Psoas muscle (tissue), 8 donors: ENCODE results near the gene KLHL40. TPM values are rescaled to one million over a fixed set of nuclear protein-coding genes. Genes with fewer than 3 reads are reported as not detected.
A peak's percentile ranks its signal among the peaks of the same experiment; 100 is the strongest.

Source experiments
- ATAC-seq, 4 donors: fragments of 200-7000 bp; cut with Tn5 transposase; one replicate each; pipeline ENCODE4 v1.9.1; 2020; ENCODE audit warnings: moderate library complexity in 3 of 4, mild to moderate bottlenecking in 2 of 4
- DNase-seq, 2 donors: peaks; one replicate each; pipeline ENCODE4 v3.0.0-alpha.2; 2020
- H3K27ac ChIP-seq: fragments of 200-600 bp; one replicate; pipeline ENCODE4 v1.8.0; 2022
- H3K27me3 ChIP-seq, 3 donors: fragments of 200-600 bp in 1 of 3; one replicate each; pipeline versions ENCODE4 v1.6.1 to v1.8.0; 2013 to 2022; ENCODE audit warnings: low read length in 2 of 3, mild to moderate bottlenecking in 2 of 3, moderate library complexity in 1 of 3; ENCODE audit not compliant: insufficient read depth in 3 of 3
- H3K36me3 ChIP-seq, 2 donors: fragments of 200-600 bp in 1 of 2; one replicate each; pipeline versions ENCODE4 v1.6.1 to v1.8.0; 2013 to 2022; ENCODE audit warnings: low read depth in 1 of 2, mild to moderate bottlenecking in 1 of 2, moderate library complexity in 1 of 2; ENCODE audit not compliant: insufficient read depth in 1 of 2
- H3K4me1 ChIP-seq: fragments of 200-600 bp; one replicate; pipeline ENCODE4 v1.8.0; 2022
- H3K4me3 ChIP-seq: fragments of 200-600 bp; one replicate; pipeline ENCODE4 v1.8.0; 2022; ENCODE audit warnings: mild to moderate bottlenecking
- H3K9me3 ChIP-seq: fragments of 200-600 bp; one replicate; pipeline ENCODE4 v1.8.0; 2022
- CTCF ChIP-seq: fragments of 200-600 bp; IDR thresholded peaks from one replicate; pipeline ENCODE4 v1.8.0; 2022; ENCODE audit warnings: antibody characterized with exemption
- WGBS, 3 donors: extraction: QIAGEN DNeasy Blood & Tissue Kit; methylation state at CpG; one replicate each; pipeline versions ENCODE4 v1.1.6 to v1.1.7; 2013; 5-methylcytosine and 5-hydroxymethylcytosine counted together
- intact Hi-C, 2 donors: fragments of 100-400 bp; cut with DNase I; formaldehyde crosslinking; loops; one replicate each; pipeline versions ENCODE4 v1.11.0 to v1.14.2; 2022
- polyA plus RNA-seq, 3 donors: library from polyadenylated mRNA; stranded (reverse); fragments of 200-250 nt; gene quantifications; one replicate each; pipeline ENCODE4 v1.2.3, GENCODE V29; 2013
- total RNA-seq, 4 donors: library from RNA; stranded (reverse); fragmentation: NEBNext Ultra II Directional in 2 of 4; extraction: Animal tissue kit (Norgen Biotek cat#: 25700) in 2 of 4; gene quantifications; one replicate each; pipeline versions ENCODE4 v1.2.1 to v1.2.4, GENCODE V29; 2021 to 2023
- donor health status: healthy with polysubstance abuse.
- donor health status: DM: no; HTN: no; CAD: no; lungs with moderate emphysema.
- donor health status: Bipolar disorder and iron deficiency.
- donor health status: healthy.
- donor health status: DM: yes; HTN: yes; CAD: no.
- donor health status: DM: no; HTN: no; CAD: no.
- donor health status: DM: no; HTN: no; CAD: no.
- donor health status: DM: yes; HTN: yes; CAD: no.

KLHL40 gene
- total and polyA plus RNA-seq, 7 donors: 241 to 923 (median 392) TPM

DNA sequence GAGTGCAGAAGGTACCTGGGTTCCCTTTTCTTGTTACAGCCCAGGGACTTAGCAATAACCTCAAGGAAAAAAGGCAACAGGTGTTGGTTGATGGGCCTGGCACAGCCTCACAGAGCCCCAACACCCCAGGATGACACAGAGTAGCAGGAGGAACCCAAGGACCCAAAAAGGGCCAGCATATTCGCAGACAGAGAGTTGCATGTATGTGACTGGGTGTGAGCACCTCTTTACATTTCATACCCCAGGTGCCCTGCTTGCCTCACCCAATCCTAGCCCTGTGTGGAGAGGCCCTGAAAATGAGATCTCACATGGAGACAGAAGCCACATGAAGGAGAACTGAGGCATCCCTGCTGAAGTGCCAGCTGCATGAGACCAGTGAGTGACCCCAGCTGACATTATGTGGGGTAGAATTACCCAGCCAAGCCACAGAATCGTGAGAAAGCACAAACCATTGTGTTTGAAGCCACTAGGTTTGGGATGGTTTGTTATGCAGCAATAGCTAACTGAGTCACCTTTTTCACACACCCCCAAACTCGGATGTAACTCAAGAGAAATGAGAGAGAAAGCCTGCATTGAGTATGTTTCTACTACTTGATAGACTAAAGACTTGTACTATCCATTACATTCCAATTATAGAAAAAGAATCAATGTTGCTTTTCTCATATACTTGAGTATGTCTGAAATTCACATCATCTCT, 43.5 kb downstream of the KLHL40 start:
- H3K9me3 ChIP-seq: no peaks in the 10 kb centered on the region
- no peaks in the 10 kb centered on the region for H3K36me3 ChIP-seq
- DNase-seq (no peak), ATAC-seq (peak in 1 of 4 donors; percentile 13)
- TF ChIP-seq CTCF: no peak
- peaks cover 33% of the 10 kb centered on the region for H3K4me1 ChIP-seq
- intact Hi-C loops: no loop called here
- WGBS, 3 donors: 71 to 77% (median 75%) methylated on average over 3 of the region's 3 CpGs
- H3K4me3 ChIP-seq: no peak overlapping the region
- peak overlapping the region; percentile 73 for H3K27ac ChIP-seq
- H3K27me3 ChIP-seq: no peaks in the 10 kb centered on the region

DNA sequence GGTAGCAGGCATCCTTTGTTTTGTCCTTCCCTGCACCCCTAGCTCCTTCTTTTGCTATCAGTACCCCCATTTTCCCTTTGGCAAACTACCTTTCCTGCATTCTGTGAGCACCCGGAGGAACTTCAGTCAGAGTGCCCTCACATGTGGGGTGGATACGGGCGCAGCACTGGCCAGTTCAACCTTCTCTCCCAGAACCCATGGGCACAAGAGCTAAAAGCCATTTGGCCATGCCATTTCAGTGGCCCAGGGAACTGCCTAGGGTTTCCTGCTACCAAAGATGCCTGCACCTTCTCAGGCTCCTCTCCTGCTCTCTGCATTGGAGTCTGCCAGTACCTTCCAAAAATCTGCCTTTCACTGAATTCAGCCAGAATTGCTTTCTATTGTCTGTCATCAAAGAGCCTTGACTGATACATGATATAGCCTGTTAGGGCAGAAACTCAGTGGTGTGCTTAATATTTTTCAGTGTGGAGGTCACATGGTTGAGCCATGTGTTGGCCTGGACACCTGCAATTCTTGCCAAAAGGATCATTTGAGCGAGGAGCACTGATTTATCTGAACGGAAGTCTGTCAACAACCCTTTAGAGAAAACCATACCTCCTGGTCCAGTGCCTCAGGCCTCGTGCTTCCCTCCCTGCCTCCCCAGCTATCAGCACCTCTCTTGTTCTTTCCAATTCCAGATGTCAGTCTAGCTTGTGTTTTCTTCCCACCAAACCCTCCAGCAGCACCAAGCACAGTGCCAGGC, 44.2 kb downstream of the KLHL40 start:
- H3K9me3 ChIP-seq: no peaks in the 10 kb centered on the region
- 36 to 58% (median 50%) methylated on average over 6 of the region's 6 CpGs for whole genome bisulfite sequencing, 3 donors
- H3K4me1 ChIP-seq: peaks cover 33% of the 10 kb centered on the region
- peak; percentile 27 to 73 (median 62) for ATAC-seq
- DNase-seq: no peak
- H3K36me3 ChIP-seq: no peaks in the 10 kb centered on the region
- peak overlapping the region; percentile 73 for H3K27ac ChIP-seq
- H3K27me3 ChIP-seq: no peaks in the 10 kb centered on the region
- intact Hi-C loops: no loop called here
- H3K4me3 ChIP-seq: no peak overlapping the region
- no peak for TF ChIP-seq CTCF

DNA sequence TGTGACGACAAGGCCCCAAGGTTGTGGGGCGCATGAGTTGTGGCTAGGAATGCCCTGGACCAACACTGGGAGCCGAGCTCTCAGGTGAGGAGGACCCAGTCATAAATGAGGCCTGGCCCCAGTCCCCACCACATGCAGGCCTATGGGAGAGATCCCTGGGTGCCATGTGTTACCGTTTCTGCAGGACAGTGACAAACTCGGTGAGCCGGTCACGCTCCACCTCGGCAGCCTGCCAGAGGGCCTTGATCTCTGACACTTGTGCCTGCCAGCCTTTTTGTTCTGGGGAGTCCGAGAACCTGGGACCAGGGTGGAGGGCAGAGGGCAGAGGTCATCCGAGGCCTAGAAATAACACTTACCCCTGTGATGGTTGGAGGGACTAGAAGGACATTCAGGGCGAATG, 45.0 kb downstream of the KLHL40 start:
- H3K4me1 ChIP-seq: peaks cover 33% of the 10 kb centered on the region

DNA sequence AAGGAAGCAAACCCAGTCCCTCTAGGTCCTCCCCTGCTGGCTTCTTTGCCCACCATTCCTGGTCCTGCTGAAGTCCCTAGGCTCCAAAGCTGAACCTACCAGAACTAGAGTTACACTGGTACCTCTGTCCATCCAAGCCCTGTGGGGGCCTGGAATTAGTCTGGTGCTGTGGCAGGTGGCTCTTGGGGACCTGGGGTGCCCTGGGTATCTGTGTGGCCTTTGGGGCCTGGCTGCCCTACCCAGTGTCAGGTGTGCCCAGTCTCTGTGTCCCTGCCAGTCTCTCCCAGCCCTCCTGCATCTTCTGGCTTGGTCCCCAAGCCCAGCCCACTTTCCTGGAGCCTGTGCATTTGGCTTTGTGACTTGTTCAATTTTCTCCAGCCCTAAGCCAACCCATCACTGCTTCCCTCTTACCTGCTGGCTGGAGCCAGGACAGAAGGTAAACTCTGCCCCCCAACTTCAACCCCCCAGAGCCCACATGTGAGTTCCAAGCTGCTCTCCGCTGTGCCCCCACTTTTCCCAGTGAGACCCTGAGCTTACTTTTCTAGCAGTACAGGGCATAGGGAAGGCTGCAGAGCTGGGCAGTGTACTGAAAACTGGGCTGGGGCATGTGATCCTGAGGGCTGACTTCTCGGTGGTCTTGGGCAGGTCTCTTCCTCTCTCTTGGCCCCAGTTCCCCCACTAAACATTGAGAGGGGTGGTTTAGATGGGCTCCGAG, 45.5 kb downstream of the KLHL40 start:
- intact Hi-C loops: no loop called here

More for the DNA sequence above, 45.0 kb downstream of the KLHL40 start:
- DNase-seq (peak in 1 of 2 donors; percentile 72), ATAC-seq (peak; percentile 26 to 66 (median 34))
- TF ChIP-seq CTCF: no peak
- H3K27ac ChIP-seq: peak overlapping the region; percentile 73
- WGBS, 3 donors: 54 to 67% (median 58%) methylated on average over 11 of the region's 11 CpGs
- no peak overlapping the region for H3K4me3 ChIP-seq
- intact Hi-C loops: no loop called here
- no peaks in the 10 kb centered on the region for H3K36me3 ChIP-seq
- no peaks in the 10 kb centered on the region for H3K27me3 ChIP-seq
- no peaks in the 10 kb centered on the region for H3K9me3 ChIP-seq

More for the DNA sequence above, 45.5 kb downstream of the KLHL40 start:
- ATAC-seq (peak in 2 of 4 donors; percentile 1 to 4), DNase-seq (no peak)
- TF ChIP-seq CTCF: no peak
- peak overlapping the region; percentile 73 for H3K27ac ChIP-seq
- 94 to 100% (median 95%) methylated on average over 3 of the region's 3 CpGs for WGBS, 3 donors
- H3K4me3 ChIP-seq: no peak overlapping the region
- no peaks in the 10 kb centered on the region for H3K9me3 ChIP-seq
- H3K27me3 ChIP-seq: no peaks in the 10 kb centered on the region
- H3K36me3 ChIP-seq: no peaks in the 10 kb centered on the region
- H3K4me1 ChIP-seq: peaks cover 33% of the 10 kb centered on the region
